ENCODE measurements around the gene ZNF580. TPM values are rescaled to one million over a fixed set of nuclear protein-coding genes. Genes with fewer than 3 reads are reported as not detected.
A peak's percentile ranks its signal among the peaks of the same experiment; 100 is the strongest.

Gene ZNF580
- total and polyA plus RNA-seq, 8 donors: 12.7 to 40.5 (median 18.7) TPM

DNA sequence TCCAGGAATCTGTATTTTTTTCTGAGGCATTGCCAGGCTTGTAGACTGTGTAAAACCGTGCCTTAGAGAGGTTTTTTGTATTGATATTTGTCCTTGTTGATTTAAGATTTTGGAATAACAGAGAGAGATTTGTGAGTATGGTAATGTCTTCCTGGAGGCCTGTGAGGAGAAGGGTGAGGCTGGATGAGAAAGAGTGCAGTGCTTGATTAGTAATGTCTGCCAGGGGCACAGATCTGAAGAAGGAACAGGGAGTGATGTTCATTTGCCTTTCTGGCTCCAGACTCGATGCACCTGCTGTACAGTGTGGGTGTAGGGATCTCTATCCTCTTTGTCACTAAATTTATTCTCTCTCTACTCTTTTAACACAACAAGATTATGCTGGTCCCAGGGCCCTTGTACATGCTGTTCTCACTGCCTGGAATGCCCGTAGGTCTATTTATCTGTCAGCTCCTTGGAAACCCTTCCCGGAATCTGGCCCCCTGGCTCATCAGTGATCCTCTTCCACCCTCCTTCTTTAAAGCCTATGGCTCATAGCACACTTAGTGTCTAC, 45.7 kb upstream of the ZNF580 start:
- no peaks in the 10 kb centered on the region for H3K4me1 ChIP-seq
- no peak for TF ChIP-seq CTCF (IDR thresholded peaks at IDR 0.05)
- FAIRE-seq (no peak), ATAC-seq (no peak), DNase-seq (no peak)
- no peak overlapping the region for H3K27ac ChIP-seq
- no peaks in the 10 kb centered on the region for H3K9me3 ChIP-seq
- 89% methylated on average over 4 of the region's 4 CpGs for WGBS, 2 donors
- intact Hi-C loops (cut with DNase I): no loop called here
- H3K27me3 ChIP-seq: no peaks in the 10 kb centered on the region
- no peak overlapping the region for H3K4me3 ChIP-seq
- H3K36me3 ChIP-seq: peaks cover 0 to 19% (median 3%) of the 10 kb centered on the region in 3 donors

GRCh38 chr19:55596304-55596703, 44.5 kb upstream of the ZNF580 start:
- FAIRE-seq (no peak), ATAC-seq (no peak)
- intact Hi-C loops (cut with DNase I): no loop called here

DNA sequence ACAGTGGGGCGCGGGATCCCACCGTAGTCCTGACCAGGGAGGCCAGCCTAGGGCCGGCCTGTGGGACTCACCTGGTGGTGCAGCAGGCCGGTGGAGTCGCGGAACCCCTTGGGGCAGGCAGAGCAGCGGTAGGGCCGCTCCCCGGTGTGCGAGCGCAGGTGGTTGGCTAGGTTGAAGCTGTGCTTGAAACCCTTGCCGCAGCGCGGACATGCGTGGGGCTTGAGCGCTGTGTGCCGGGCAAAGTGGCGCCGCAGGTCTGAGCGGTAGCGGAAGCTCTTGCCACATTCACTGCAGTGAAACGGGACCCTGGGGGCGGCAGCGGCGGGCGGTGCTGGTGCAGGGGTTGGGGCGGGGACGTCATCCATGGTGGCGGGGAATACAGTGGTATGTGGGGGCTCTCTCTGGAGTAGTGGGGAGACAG, 43.3 kb upstream of the ZNF580 start:
- Histone ChIP-seq H3K27ac (no peak overlapping the region), H3K27me3 (no peaks in the 10 kb centered on the region), H3K36me3 (peaks cover 0 to 19% (median 3%) of the 10 kb centered on the region in 3 donors), H3K9me3 (no peaks in the 10 kb centered on the region), H3K4me3 (no peak overlapping the region), H3K4me1 (peaks cover 0 to 5% (median 0%) of the 10 kb centered on the region in 3 donors)
- no peak for FAIRE-seq
- intact Hi-C loops (cut with DNase I): no loop called here
- no peak for ATAC-seq
- WGBS, 2 donors: 96 to 97% methylated on average over 27 to 30 of the region's 30 CpGs
- peak in 3 of 6 donors; percentile 55 to 82 (median 65) for DNase-seq
- no peak for TF ChIP-seq CTCF (IDR thresholded peaks at IDR 0.05)

More at GRCh38 chr19:55596304-55596703, 44.5 kb upstream of the ZNF580 start:
- no peak overlapping the region for H3K27ac ChIP-seq
- 95% methylated on average over 3 of the region's 3 CpGs for WGBS, 2 donors
- no peaks in the 10 kb centered on the region for H3K27me3 ChIP-seq
- H3K9me3 ChIP-seq: no peaks in the 10 kb centered on the region
- H3K4me1 ChIP-seq: peaks cover 0 to 5% (median 0%) of the 10 kb centered on the region in 3 donors
- peaks cover 0 to 19% (median 3%) of the 10 kb centered on the region in 3 donors for H3K36me3 ChIP-seq
- no peak overlapping the region for H3K4me3 ChIP-seq
- DNase-seq: no peak
- TF ChIP-seq CTCF (IDR thresholded peaks at IDR 0.05): no peak

- Histone ChIP-seq H3K9me3 (no peaks in the 10 kb centered on the region), H3K36me3 (peaks cover 0 to 18% (median 3%) of the 10 kb centered on the region in 3 donors), H3K27me3 (no peaks in the 10 kb centered on the region), H3K27ac (no peak overlapping the region), H3K4me3 (no peak overlapping the region), H3K4me1 (peaks cover 0 to 5% (median 0%) of the 10 kb centered on the region in 3 donors)
- no peak for DNase-seq
- intact Hi-C loops (cut with DNase I): no loop called here
- ATAC-seq: no peak
- no peak for TF ChIP-seq CTCF (IDR thresholded peaks at IDR 0.05)
- 85 to 89% methylated on average over 9 of the region's 9 CpGs for WGBS, 2 donors
- no peak for FAIRE-seq
Observed at GRCh38 chr19:55598034-55598433, 42.8 kb upstream of the ZNF580 start.
